T-cell (primary cell): ENCODE results near the gene ECHS1. TPM values are rescaled to one million over a fixed set of nuclear protein-coding genes. Genes with fewer than 3 reads are reported as not detected.

Source experiments
- ATAC-seq, 4 experiments: fragments of 200-7000 bp in 3 of 4; fragments of 150-1000 bp in 1 of 4; cut with Tn5 transposase; replicated peaks in 1 of 4; 1 replicate in 3 of 4; 2 replicates in 1 of 4; pipeline ENCODE4 v1.10.0; 2021; ENCODE audit warnings: moderate library complexity in 3 of 4, mild to moderate bottlenecking in 2 of 4, moderate number of reproducible peaks in 1 of 4
- CTCF ChIA-PET, 2 donors: fragments of 300-600 bp; sonication (Branson Sonifier 250); formaldehyde crosslinking; loops; one replicate each; lab custom pipeline; 2022; ENCODE audit warnings: antibody characterized with exemption in 2 of 2; lab: Charles Lee
- POLR2A ChIA-PET, 2 donors: fragments of 300-600 bp; sonication (Branson Sonifier 250); formaldehyde crosslinking; loops; one replicate each; lab custom pipeline; 2022; ENCODE audit warnings: antibody characterized with exemption in 2 of 2; lab: Charles Lee
- DNase-seq, 35 experiments: peaks; one replicate each; pipeline versions ENCODE4 v3.0.0 to v3.0.0-alpha.2; 2013 to 2023
- H3K27ac ChIP-seq: one replicate; pipeline ENCODE4 v1.5.1; 2013; ENCODE audit warnings: low read length
- H3K27me3 ChIP-seq, 2 experiments: replicated peaks in 1 of 2; 1 replicate in 1 of 2; 2 replicates in 1 of 2; pipeline versions ENCODE4 v1.6.1 to v1.7.0; 2013; ENCODE audit warnings: low read length in 1 of 2, mixed read lengths in 1 of 2; ENCODE audit not compliant: control insufficient read depth in 2 of 2, insufficient read depth in 2 of 2; ENCODE audit errors: extremely low read depth in 1 of 2
- H3K36me3 ChIP-seq, 2 donors: 1 replicate in 1 of 2; 2 replicates in 1 of 2; pipeline versions ENCODE4 v1.6.1 to v1.7.0; 2013; ENCODE audit warnings: low read length in 1 of 2; ENCODE audit not compliant: control insufficient read depth in 2 of 2, insufficient read depth in 1 of 2; ENCODE audit errors: extremely low read depth in 1 of 2
- H3K4me1 ChIP-seq, 2 experiments: 1 replicate in 1 of 2; 2 replicates in 1 of 2; pipeline versions ENCODE4 v1.6.1 to v1.7.0; 2013; ENCODE audit warnings: low read length in 2 of 2, mixed read lengths in 1 of 2; ENCODE audit not compliant: insufficient read depth in 2 of 2, control insufficient read depth in 1 of 2; ENCODE audit errors: extremely low read depth in 1 of 2
- H3K4me3 ChIP-seq, 2 donors: 1 replicate in 1 of 2; 2 replicates in 1 of 2; pipeline versions ENCODE4 v1.5.1 to v1.7.0; 2013; ENCODE audit warnings: mild to moderate bottlenecking in 2 of 2, low read length in 1 of 2, moderate library complexity in 1 of 2; ENCODE audit not compliant: control insufficient read depth in 1 of 2; ENCODE audit errors: extremely low read depth in 1 of 2
- H3K9me3 ChIP-seq: 2 replicates; pipeline ENCODE4 v1.7.0; 2013
- H3K27ac Mint-ChIP-seq, 2 donors: one replicate each; pipeline ENCODE4 v1.8.0; 2020 to 2021; ENCODE audit warnings: mild to moderate bottlenecking in 2 of 2, mixed read lengths in 2 of 2
- H3K27me3 Mint-ChIP-seq, 2 donors: one replicate each; pipeline ENCODE4 v1.8.0; 2021 to 2022; ENCODE audit warnings: mixed read lengths in 2 of 2
- H3K36me3 Mint-ChIP-seq: one replicate; pipeline ENCODE4 v1.8.0; 2021; ENCODE audit warnings: mixed read lengths
- H3K4me1 Mint-ChIP-seq, 3 donors: one replicate each; pipeline ENCODE4 v1.8.0; 2020 to 2022; ENCODE audit warnings: mixed read lengths in 3 of 3, mild to moderate bottlenecking in 1 of 3
- H3K4me3 Mint-ChIP-seq, 3 donors: one replicate each; pipeline ENCODE4 v1.8.0; 2020 to 2022; ENCODE audit warnings: mild to moderate bottlenecking in 3 of 3, mixed read lengths in 3 of 3, moderate library complexity in 3 of 3
- H3K9me3 Mint-ChIP-seq, 3 donors: one replicate each; pipeline ENCODE4 v1.8.0; 2020 to 2022; ENCODE audit warnings: mixed read lengths in 3 of 3
- WGBS: methylation state at CpG from one replicate; pipeline ENCODE4 v1.1.5; 2013; ENCODE audit warnings: missing lambda C conversion rate; ENCODE audit not compliant: insufficient coverage; 5-methylcytosine and 5-hydroxymethylcytosine counted together
- total RNA-seq, 35 experiments: library from RNA in 6 of 35; stranded (reverse) in 6 of 35; fragments of 120-200 nt in 1 of 35; gene quantifications; one replicate each; pipeline versions ENCODE4 v1.2.1 to v1.2.4 and lab custom pipeline; 2013 to 2026

The ECHS1 gene
- total RNA-seq, 5 donors from 2014 or later (not counting 1 experiment from before 2014, with no cell fraction given): 17.6 to 31.7 (median 27.2) TPM

GRCh38 chr10:133361227-133361626, 11.9 kb downstream of the ECHS1 start:
- Mint-ChIP-seq H3K4me3 (peak overlapping the region in 1 of 3 donors; percentile 7), H3K9me3 (no peaks in the 10 kb centered on the region), H3K36me3 (peaks cover 15% of the 10 kb centered on the region), H3K4me1 (peaks cover 0 to 10% (median 1%) of the 10 kb centered on the region in 3 donors), H3K27ac (peak overlapping the region; percentile 66 to 80), H3K27me3 (no peaks in the 10 kb centered on the region)
- H3K27me3 ChIP-seq: peaks cover 0 to 5% of the 10 kb centered on the region in 2 experiments
- 94% methylated on average over 2 of the region's 5 CpGs for WGBS
- H3K36me3 ChIP-seq: peaks cover 8 to 21% of the 10 kb centered on the region in 2 donors
- POLR2A ChIA-PET: interaction anchor here (0.5 to 0.6 kb wide), 2 partner anchors 14 to 37 kb away, joined by 3 read pairs; no protein-coding TSS in a partner anchor
- peaks cover 0 to 16% of the 10 kb centered on the region in 2 experiments for H3K4me1 ChIP-seq
- no peak overlapping the region for H3K4me3 ChIP-seq
- no peak for DNase-seq
- H3K27ac ChIP-seq: no peak overlapping the region
- CTCF ChIA-PET: no interaction called here
- H3K9me3 ChIP-seq: no peaks in the 10 kb centered on the region
- no peak for ATAC-seq

- Histone ChIP-seq H3K4me1 (peaks cover 0 to 19% of the 10 kb centered on the region in 2 experiments), H3K27ac (no peak overlapping the region), H3K36me3 (peaks cover 0 to 10% of the 10 kb centered on the region in 2 donors), H3K4me3 (no peak overlapping the region), H3K27me3 (peaks cover 0 to 5% of the 10 kb centered on the region in 2 experiments), H3K9me3 (no peaks in the 10 kb centered on the region)
- Mint-ChIP-seq H3K4me1 (peaks cover 0 to 13% (median 1%) of the 10 kb centered on the region in 3 donors), H3K27me3 (no peaks in the 10 kb centered on the region), H3K4me3 (no peak overlapping the region), H3K36me3 (peaks cover 15% of the 10 kb centered on the region), H3K9me3 (no peaks in the 10 kb centered on the region), H3K27ac (peak overlapping the region; percentile 50 to 78)
- DNase-seq (no peak), ATAC-seq (no peak)
- ChIA-PET POLR2A (no interaction called here), CTCF (interaction anchor here in 1 of 2 donors (0.6 to 1.0 kb wide), 2 partner anchors 31 to 57 kb away, joined by 3 to 4 read pairs; no protein-coding TSS in a partner anchor)
- WGBS: 92% methylated on average over 16 of the region's 17 CpGs
Observed at GRCh38 chr10:133359972-133360610, 13.1 kb downstream of the ECHS1 start.

- Histone ChIP-seq H3K9me3 (no peaks in the 10 kb centered on the region), H3K4me3 (no peak overlapping the region), H3K27ac (no peak overlapping the region), H3K27me3 (peaks cover 0 to 5% of the 10 kb centered on the region in 2 experiments), H3K36me3 (peaks cover 0 to 7% of the 10 kb centered on the region in 2 donors), H3K4me1 (peaks cover 0 to 19% of the 10 kb centered on the region in 2 experiments)
- Mint-ChIP-seq H3K9me3 (no peaks in the 10 kb centered on the region), H3K4me1 (peaks cover 0 to 13% (median 1%) of the 10 kb centered on the region in 3 donors), H3K4me3 (no peak overlapping the region), H3K36me3 (peaks cover 12% of the 10 kb centered on the region), H3K27ac (peak overlapping the region in 1 of 2 donors; percentile 78), H3K27me3 (no peaks in the 10 kb centered on the region)
- ATAC-seq (no peak), DNase-seq (peak in 18 of 35 experiments; percentile 13 to 64 (median 36))
- POLR2A ChIA-PET: no interaction called here
- 62% methylated on average over 6 of the region's 6 CpGs for WGBS
- CTCF ChIA-PET: interaction anchor here in 1 of 2 donors (0.6 to 1.0 kb wide), 2 partner anchors 30 to 57 kb away, joined by 3 to 4 read pairs; no protein-coding TSS in a partner anchor
Observed at GRCh38 chr10:133359554-133359971, 13.6 kb downstream of the ECHS1 start.

GRCh38 chr10:133358925-133359310, 14.2 kb downstream of the ECHS1 start:
- peaks cover 0 to 3% of the 10 kb centered on the region in 2 donors for H3K36me3 ChIP-seq
- H3K4me1 ChIP-seq: peaks cover 0 to 19% of the 10 kb centered on the region in 2 experiments
- H3K9me3 Mint-ChIP-seq: no peaks in the 10 kb centered on the region
- WGBS: 88% methylated on average over 8 of the region's 11 CpGs
- no peak overlapping the region for H3K27ac Mint-ChIP-seq
- H3K4me3 ChIP-seq: no peak overlapping the region
- ChIA-PET CTCF (interaction anchor here in 1 of 2 donors (1.0 kb wide), 1 partner anchor 29 kb away, joined by 4 read pairs; no protein-coding TSS in a partner anchor), POLR2A (no interaction called here)
- DNase-seq: no peak
- H3K27ac ChIP-seq: no peak overlapping the region
- no peak for ATAC-seq
- H3K4me1 Mint-ChIP-seq: peaks cover 0 to 13% (median 1%) of the 10 kb centered on the region in 3 donors
- H3K36me3 Mint-ChIP-seq: peaks cover 10% of the 10 kb centered on the region
- H3K27me3 ChIP-seq: peaks cover 0 to 5% of the 10 kb centered on the region in 2 experiments
- H3K27me3 Mint-ChIP-seq: no peaks in the 10 kb centered on the region
- H3K9me3 ChIP-seq: no peaks in the 10 kb centered on the region
- H3K4me3 Mint-ChIP-seq: peak overlapping the region in 2 of 3 donors; percentile 28 to 31

GRCh38 chr10:133358162-133358924, 14.8 kb downstream of the ECHS1 start:
- Mint-ChIP-seq H3K36me3 (peaks cover 10% of the 10 kb centered on the region), H3K27ac (no peak overlapping the region), H3K9me3 (no peaks in the 10 kb centered on the region), H3K4me3 (peak overlapping the region; percentile 28 to 68 (median 31)), H3K27me3 (no peaks in the 10 kb centered on the region), H3K4me1 (peaks cover 0 to 13% (median 1%) of the 10 kb centered on the region in 3 donors)
- Histone ChIP-seq H3K36me3 (peaks cover 0 to 3% of the 10 kb centered on the region in 2 donors), H3K27me3 (peaks cover 0 to 5% of the 10 kb centered on the region in 2 experiments), H3K27ac (no peak overlapping the region), H3K4me1 (peaks cover 0 to 19% of the 10 kb centered on the region in 2 experiments), H3K9me3 (no peaks in the 10 kb centered on the region), H3K4me3 (no peak overlapping the region)
- 91% methylated on average over 39 of the region's 41 CpGs for WGBS
- peak in 2 of 35 experiments; percentile 23 to 30 for DNase-seq
- ChIA-PET CTCF (interaction anchor here in 1 of 2 donors (1.8 kb wide), 1 partner anchor 28 kb away, joined by 3 read pairs; no protein-coding TSS in a partner anchor), POLR2A (interaction anchor here in 1 of 2 donors (0.6 kb wide), 1 partner anchor 91 kb away, joined by 9 read pairs; no protein-coding TSS in a partner anchor)
- no peak for ATAC-seq
